Parathyroid adenoma (tissue), 2 donors: ENCODE results near the gene ATP6V0A1.

Experiments
- H2AFZ ChIP-seq: fragments of 300-600 bp; sonication (generic); one replicate; pipeline ENCODE4 v1.7.0; 2017; ENCODE audit warnings: antibody characterized with exemption, mild to moderate bottlenecking
- H3K27ac ChIP-seq: fragments of 300-600 bp; sonication (generic); one replicate; pipeline ENCODE4 v1.7.0; 2017
- H3K27me3 ChIP-seq: fragments of 300-600 bp; sonication (generic); one replicate; pipeline ENCODE4 v1.7.0; 2017; ENCODE audit warnings: low read length; ENCODE audit not compliant: control insufficient read depth, insufficient read depth
- H3K36me3 ChIP-seq: fragments of 300-600 bp; sonication (generic); one replicate; pipeline ENCODE4 v1.7.0; 2017; ENCODE audit warnings: low read length; ENCODE audit not compliant: control insufficient read depth, insufficient read depth
- H3K4me1 ChIP-seq: fragments of 300-600 bp; sonication (generic); one replicate; pipeline ENCODE4 v1.7.0; 2017; ENCODE audit warnings: control low read depth
- H3K4me2 ChIP-seq: fragments of 300-600 bp; sonication (generic); one replicate; pipeline ENCODE4 v1.7.0; 2017; ENCODE audit warnings: low read length
- H3K4me3 ChIP-seq: fragments of 300-600 bp; sonication (generic); one replicate; pipeline ENCODE4 v1.7.0; 2017; ENCODE audit warnings: low read depth, low read length
- H3K79me2 ChIP-seq: fragments of 300-600 bp; sonication (generic); one replicate; pipeline ENCODE4 v1.7.0; 2017; ENCODE audit warnings: control low read depth
- H3K9ac ChIP-seq: fragments of 300-600 bp; sonication (generic); one replicate; pipeline ENCODE4 v1.7.0; 2017; ENCODE audit warnings: mild to moderate bottlenecking
- H3K9me3 ChIP-seq: fragments of 300-600 bp; sonication (generic); one replicate; pipeline ENCODE4 v1.7.0; 2017; ENCODE audit warnings: low read length; ENCODE audit not compliant: control insufficient read depth
- CTCF ChIP-seq: fragments of 300-600 bp; sonication (generic); IDR thresholded peaks from one replicate; pipeline ENCODE4 v1.7.0; 2017; ENCODE audit warnings: antibody characterized with exemption, mild to moderate bottlenecking
- donor health status: primary hyperparathyroidism.

ATP6V0A1 gene

GRCh38 chr17:42472709-42473521 lies 14.2 kb downstream of the ATP6V0A1 start:
- H3K4me1 ChIP-seq = no peaks in the 10 kb centered on the region
- H3K4me3 ChIP-seq = no peak overlapping the region
- no peaks in the 10 kb centered on the region for H3K36me3 ChIP-seq
- no peaks in the 10 kb centered on the region for H3K79me2 ChIP-seq
- no peak overlapping the region for H3K27ac ChIP-seq
- H3K4me2 ChIP-seq = no peak overlapping the region
- no peaks in the 10 kb centered on the region for H3K9me3 ChIP-seq
- H3K27me3 ChIP-seq = no peaks in the 10 kb centered on the region
- H2AFZ ChIP-seq = no peak overlapping the region
- H3K9ac ChIP-seq = no peak overlapping the region
- TF ChIP-seq CTCF = no peak

DNA sequence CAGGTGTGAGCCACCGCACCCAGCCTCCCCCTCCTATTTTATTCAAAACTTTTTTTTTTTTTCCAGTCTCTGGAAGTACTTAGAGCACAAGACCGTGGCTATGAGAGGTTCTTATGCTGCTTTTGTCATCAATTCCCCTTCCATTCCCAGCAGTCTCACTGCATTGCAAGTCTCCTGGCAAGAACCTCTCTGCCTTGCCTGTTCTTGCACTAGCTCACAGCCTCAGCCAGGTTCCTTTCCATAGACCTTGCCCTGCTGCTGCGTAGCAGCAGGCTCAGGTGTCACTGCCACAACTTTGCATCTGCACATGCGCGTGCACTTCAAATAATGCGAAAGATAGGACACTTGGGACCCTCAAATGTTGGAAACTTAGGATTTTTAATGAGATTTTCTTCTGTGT lies 15.6 kb downstream of the ATP6V0A1 start:
- H3K36me3 ChIP-seq = no peaks in the 10 kb centered on the region
- H2AFZ ChIP-seq = no peak overlapping the region
- no peak overlapping the region for H3K4me3 ChIP-seq
- H3K9me3 ChIP-seq = no peaks in the 10 kb centered on the region
- no peaks in the 10 kb centered on the region for H3K79me2 ChIP-seq
- H3K4me2 ChIP-seq = no peak overlapping the region
- no peaks in the 10 kb centered on the region for H3K27me3 ChIP-seq
- TF ChIP-seq CTCF = no peak
- H3K27ac ChIP-seq = no peak overlapping the region
- no peak overlapping the region for H3K9ac ChIP-seq
- no peaks in the 10 kb centered on the region for H3K4me1 ChIP-seq

GRCh38 chr17:42475121-42475520 lies 16.4 kb downstream of the ATP6V0A1 start:
- Histone ChIP-seq H3K9ac (no peak overlapping the region), H3K9me3 (no peaks in the 10 kb centered on the region), H3K4me1 (no peaks in the 10 kb centered on the region), H3K79me2 (no peaks in the 10 kb centered on the region), H3K36me3 (no peaks in the 10 kb centered on the region), H2AFZ (no peak overlapping the region), H3K4me3 (no peak overlapping the region), H3K27me3 (no peaks in the 10 kb centered on the region), H3K4me2 (no peak overlapping the region), H3K27ac (no peak overlapping the region)
- TF ChIP-seq CTCF = no peak

DNA sequence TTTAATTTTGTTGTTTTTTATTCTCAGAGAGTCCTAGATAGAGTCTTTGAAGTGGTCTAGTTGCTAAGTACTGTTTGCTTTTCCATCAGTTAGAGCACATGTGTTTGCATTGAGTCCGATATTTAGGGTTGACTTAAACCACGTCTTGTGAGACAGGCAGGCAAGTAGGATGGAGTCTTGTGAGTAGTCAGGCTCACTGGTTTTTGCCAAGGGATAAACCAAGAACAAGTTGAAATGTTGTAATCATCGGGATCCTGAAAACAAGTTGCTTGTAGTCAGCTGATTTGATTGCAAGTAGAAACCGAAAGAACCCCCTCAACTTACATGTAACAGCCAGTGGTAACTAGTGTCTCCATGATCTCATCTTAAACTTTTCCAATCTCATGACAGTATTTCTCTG lies 17.2 kb downstream of the ATP6V0A1 start:
- no peak overlapping the region for H2AFZ ChIP-seq
- H3K4me2 ChIP-seq = no peak overlapping the region
- no peaks in the 10 kb centered on the region for H3K36me3 ChIP-seq
- H3K9ac ChIP-seq = no peak overlapping the region
- no peaks in the 10 kb centered on the region for H3K27me3 ChIP-seq
- H3K79me2 ChIP-seq = no peaks in the 10 kb centered on the region
- no peak overlapping the region for H3K27ac ChIP-seq
- no peaks in the 10 kb centered on the region for H3K4me1 ChIP-seq
- no peak overlapping the region for H3K4me3 ChIP-seq
- no peaks in the 10 kb centered on the region for H3K9me3 ChIP-seq
- TF ChIP-seq CTCF = no peak

- no peaks in the 10 kb centered on the region for H3K4me1 ChIP-seq
- no peak for TF ChIP-seq CTCF
- H3K9ac ChIP-seq = no peak overlapping the region
- H3K9me3 ChIP-seq = no peaks in the 10 kb centered on the region
- no peak overlapping the region for H3K4me2 ChIP-seq
- no peaks in the 10 kb centered on the region for H3K36me3 ChIP-seq
- no peak overlapping the region for H2AFZ ChIP-seq
- no peaks in the 10 kb centered on the region for H3K27me3 ChIP-seq
- H3K79me2 ChIP-seq = no peaks in the 10 kb centered on the region
- no peak overlapping the region for H3K4me3 ChIP-seq
- no peak overlapping the region for H3K27ac ChIP-seq
Observed at GRCh38 chr17:42476411-42476810, 17.7 kb downstream of the ATP6V0A1 start.
